GM23248 (cell line): ENCODE results near the gene HERC2.
"Not testable (repeated sequence)": the region's sequence is repeated elsewhere in the genome, so short reads cannot be mapped to it uniquely, and the experiment has no call there.

Experiments used
- EZH2 ChIP-seq: fragments of 200-600 bp; sonication (generic); IDR thresholded peaks from 2 replicates; pipeline ENCODE4 v1.6.1; 2018; ENCODE audit warnings: antibody characterized with exemption, mild to moderate bottlenecking; ENCODE audit not compliant: insufficient read depth, poor library complexity, severe bottlenecking
- EZH2phosphoT487 ChIP-seq: fragments of 200-600 bp; sonication (generic); IDR thresholded peaks from 2 replicates; pipeline ENCODE4 v1.6.1; 2018; ENCODE audit warnings: antibody characterized with exemption, moderate library complexity, mild to moderate bottlenecking, low read depth; ENCODE audit not compliant: insufficient read depth

GRCh38 chr15:28318122-28318521 lies 3.9 kb downstream of the HERC2 start:
- TF ChIP-seq EZH2, EZH2phosphoT487: not testable (repeated sequence)
